ENCODE measurements around the gene CACNA1C.

DNA sequence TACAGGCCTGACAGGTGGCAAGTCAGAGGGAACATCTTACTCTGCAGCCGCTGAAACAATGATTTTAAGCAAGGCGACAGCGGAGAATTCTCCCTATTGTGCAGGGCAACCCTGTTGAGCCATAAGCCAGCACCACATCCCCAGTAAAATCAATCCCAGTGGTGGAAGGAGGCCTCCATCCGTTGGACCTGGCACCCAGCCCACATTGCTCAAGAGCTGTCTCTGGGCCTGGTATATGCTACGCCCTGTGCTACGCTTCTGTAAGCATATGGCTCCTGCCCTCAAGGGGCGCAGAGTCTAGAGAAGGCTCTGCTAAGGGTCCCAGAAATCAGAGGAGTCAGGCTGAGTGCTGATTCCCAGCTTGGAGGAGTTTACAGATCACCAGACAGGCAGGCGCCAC lies 265.5 kb downstream of the CACNA1C start:
- no peak for TF ChIP-seq EZH2phosphoT487 (IDR thresholded peaks at IDR 0.05; ENCODE audit: borderline replicate concordance, low read depth, low read length)
- TF ChIP-seq, protein P1, sequence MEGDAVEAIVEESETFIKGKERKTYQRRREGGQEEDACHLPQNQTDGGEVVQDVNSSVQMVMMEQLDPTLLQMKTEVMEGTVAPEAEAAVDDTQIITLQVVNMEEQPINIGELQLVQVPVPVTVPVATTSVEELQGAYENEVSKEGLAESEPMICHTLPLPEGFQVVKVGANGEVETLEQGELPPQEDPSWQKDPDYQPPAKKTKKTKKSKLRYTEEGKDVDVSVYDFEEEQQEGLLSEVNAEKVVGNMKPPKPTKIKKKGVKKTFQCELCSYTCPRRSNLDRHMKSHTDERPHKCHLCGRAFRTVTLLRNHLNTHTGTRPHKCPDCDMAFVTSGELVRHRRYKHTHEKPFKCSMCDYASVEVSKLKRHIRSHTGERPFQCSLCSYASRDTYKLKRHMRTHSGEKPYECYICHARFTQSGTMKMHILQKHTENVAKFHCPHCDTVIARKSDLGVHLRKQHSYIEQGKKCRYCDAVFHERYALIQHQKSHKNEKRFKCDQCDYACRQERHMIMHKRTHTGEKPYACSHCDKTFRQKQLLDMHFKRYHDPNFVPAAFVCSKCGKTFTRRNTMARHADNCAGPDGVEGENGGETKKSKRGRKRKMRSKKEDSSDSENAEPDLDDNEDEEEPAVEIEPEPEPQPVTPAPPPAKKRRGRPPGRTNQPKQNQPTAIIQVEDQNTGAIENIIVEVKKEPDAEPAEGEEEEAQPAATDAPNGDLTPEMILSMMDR (conservative IDR thresholded peaks at IDR 0.05; ENCODE audit: low read length): no peak
